GM18858 (cell line): Measurements from ENCODE around the gene RBM4B.
A peak's percentile ranks its signal among the peaks of the same experiment; 100 is the strongest.
"Not testable (repeated sequence)": the region's sequence is repeated elsewhere in the genome, so short reads cannot be mapped to it uniquely, and the experiment has no call there.

Source experiments
- ATAC-seq: cut with Tn5 transposase; IDR thresholded peaks from one replicate; pipeline ENCODE4 v1.9.1; 2021; ENCODE audit not compliant: unreplicated experiment

Gene RBM4B

DNA sequence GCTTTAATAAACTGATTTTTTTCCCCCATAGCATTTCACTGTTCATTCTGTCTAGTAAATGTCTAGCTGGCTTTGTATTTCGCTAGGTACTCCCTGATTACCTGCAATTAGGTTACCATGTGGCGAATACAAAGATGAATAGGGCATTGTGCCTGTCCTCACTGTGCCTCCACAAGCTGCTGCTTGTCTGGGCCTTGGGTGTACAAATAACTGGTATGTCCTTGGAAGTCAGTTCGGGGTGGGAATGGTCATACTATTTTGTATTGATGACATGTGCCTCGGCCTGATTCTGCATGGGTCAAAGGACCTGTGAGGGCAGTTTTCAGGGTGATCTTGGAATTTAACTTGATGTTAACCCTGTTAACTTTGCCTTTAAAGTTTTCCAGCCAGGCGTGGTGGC lies 27.8 kb downstream of the RBM4B start:
- no peak for ATAC-seq

DNA sequence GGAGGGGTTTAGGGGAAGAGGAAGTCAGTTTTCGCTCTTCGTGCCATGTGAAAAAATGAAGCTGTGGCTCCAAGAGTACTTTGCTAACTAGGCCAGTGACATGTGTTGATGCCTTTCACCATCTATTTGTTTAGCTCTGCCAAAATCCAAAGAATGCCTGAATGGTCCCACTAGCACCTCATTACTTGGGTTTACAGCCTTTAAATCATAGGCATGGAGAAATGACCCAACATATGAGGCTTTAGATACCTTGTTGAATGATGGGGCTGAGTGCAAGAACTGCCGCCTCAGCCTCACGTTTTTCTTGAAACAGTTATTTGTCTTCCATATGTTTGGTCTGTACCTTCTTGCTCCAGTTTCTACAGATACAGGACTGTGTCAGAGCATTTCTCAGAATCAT lies 30.9 kb downstream of the RBM4B start:
- ATAC-seq, result no peak

DNA sequence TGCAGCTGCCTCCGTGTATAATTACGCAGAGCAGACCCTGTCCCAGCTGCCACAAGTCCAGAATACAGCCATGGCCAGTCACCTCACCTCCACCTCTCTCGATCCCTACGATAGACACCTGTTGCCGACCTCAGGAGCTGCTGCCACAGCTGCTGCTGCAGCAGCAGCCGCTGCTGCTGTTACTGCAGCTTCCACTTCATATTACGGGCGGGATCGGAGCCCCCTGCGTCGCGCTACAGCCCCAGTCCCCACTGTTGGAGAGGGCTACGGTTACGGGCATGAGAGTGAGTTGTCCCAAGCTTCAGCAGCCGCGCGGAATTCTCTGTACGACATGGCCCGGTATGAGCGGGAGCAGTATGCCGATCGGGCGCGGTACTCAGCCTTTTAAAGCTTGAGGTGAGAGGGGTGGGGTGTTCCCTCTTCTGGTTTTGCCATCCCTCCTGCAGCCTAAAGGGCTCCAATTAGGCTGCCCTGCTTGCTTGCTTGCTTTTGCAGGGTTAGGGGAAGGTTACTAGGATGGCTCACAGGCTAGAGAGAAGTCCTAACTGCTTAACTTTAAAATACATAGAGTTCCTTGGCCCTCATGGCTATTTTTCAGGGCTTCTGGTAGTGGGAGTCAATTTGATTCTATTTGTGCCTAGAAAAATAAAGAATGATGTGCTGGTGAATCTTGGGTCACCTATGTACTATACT lies 33.8 kb downstream of the RBM4B start:
- ATAC-seq, result no peak

DNA sequence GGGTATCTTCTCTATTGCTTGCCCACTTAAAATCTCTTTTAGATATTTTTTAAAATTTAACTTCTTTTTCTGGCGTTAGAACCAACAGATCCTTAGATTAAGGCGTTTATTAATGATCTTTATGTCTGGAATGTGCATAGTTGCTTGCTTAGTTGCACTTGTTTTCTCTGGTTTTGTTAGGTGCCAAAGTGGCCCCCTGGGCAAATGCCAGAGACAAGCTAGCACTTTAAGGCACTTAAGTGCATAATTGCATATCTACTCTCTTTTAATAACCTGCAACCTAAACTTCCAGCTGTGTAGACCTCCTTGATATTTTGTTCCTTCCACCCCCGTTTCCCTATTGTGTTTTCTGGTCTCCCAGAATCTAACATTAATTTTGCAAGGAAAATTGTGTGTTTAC lies 35.9 kb downstream of the RBM4B start:
- no peak for ATAC-seq

DNA sequence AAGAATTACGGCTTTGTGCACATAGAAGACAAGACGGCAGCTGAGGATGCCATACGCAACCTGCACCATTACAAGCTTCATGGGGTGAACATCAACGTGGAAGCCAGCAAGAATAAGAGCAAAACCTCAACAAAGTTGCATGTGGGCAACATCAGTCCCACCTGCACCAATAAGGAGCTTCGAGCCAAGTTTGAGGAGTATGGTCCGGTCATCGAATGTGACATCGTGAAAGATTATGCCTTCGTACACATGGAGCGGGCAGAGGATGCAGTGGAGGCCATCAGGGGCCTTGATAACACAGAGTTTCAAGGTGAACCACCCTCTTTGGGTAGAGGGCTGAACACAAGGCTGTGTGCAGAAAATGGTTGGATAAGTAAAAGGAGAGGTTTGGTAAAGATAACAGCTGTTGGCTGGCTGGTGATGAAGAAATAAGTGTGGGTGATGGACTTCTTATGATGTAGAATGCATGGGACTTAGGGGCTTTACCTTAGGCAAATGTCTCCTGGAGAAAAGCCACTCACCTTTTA lies 37.8 kb downstream of the RBM4B start:
- not testable (repeated sequence) for ATAC-seq

DNA sequence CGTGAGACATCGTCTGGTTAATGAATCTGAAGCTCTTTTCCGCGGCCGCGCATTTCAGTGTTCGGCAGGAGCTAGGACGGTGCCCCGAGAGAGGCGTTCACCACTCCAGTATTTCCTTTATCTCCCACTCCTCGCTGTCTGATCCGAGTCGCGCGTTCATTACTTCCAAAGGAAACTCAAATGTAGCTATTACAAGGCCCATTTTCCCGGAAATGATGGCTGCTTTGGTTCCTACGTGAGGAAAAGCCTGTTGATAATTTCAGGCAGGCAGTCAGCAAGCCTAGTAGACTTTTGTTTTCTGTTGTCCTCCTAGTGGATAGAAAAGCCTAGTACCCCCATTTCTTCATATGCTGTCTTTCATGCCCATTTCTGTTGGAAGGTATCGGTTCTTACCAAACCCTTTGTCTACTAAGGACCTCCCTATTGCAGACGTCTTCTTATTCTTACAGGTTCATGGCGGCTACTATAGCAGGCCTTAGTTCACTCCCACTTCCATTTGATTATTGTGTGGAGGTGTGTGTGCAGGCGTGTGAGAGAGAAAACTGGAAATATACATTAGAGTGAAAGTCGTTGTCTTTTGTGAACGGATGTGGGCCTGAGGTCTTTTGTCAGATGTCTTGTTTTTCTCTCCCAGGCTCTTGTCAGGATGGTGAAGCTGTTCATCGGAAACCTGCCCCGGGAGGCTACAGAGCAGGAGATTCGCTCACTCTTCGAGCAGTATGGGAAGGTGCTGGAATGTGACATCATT lies 38.4 kb downstream of the RBM4B start:
- ATAC-seq, result no peak

DNA sequence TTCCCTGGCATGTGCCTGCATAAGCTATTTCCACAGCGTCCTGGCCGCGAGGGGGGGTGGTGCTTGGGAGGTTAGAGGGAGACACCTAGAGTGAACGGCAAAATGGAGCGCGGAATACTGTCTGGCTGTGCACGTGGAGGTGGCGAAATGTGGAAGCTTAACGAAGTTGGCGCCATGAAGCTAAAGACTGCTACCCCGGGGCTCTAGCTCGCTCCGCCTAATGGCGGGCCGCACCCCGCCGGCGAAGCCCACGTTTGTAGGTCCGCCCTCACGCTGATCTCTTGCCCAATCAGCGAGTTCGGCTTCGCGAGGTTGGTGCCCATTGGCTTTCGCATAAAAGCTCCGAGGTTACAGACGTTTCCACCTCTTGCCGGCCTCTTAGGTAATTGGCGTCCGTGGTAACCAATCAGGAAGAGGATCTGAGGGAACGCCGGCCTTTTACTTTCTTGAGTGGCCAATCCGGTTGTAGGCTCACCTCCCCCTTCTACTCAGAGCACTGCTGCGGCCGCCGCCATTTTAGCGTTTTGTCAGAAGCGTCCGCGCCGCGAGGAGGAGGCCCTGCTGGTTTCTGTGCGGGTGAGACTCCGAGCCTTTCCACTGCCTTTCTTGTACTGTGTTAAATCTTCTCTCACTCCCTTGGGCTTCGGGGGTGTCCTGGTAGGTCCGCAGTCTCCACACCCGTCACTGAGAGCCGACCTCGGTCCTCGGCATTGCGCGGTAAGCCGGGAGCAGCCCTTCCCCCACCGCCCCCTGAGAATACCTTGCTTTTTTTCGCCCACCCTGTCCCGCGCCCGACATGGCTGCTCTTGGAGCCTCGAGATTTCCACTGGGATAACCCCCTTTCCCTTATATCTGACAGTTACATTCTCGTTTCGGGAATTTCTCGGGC lies 39.3 kb downstream of the RBM4B start, which contains the start of gene RBM4:
Gene RBM4, plus strand, starts transcription at position 527 of the 889 bp plus-strand sequence. CDS start 1,009 bp downstream, outside the sequence.
- ATAC-seq, result peak; percentile 89

DNA sequence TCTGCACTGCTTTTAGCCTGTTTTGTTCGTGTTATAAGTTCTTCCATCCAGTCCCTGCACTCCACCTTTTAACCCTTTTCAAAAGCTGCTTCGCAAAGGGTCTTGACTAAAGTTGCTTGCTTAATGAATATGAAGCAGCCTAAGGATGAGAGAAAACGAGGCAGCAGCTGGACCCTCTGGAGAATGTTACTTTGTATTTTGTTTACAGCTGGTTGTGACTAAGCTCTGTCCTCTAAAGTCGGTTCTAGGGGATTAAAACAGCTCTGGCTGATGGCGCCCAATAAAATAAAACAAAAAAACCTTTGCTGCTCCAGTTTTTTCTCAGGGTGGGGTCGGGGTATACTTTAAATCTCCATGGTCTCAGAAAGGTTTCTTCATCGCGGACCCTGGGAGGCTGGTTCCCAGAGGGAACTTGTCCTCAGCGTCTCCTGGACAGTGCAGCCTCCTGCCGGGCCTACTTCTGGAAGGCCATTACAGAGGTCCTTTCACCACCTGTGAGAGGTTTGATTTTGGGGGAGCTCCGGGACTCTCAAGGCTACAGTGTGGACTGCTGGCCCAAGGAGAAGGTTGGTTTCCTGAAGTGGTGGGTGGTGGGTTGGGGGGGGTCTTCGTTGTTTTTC lies 40.0 kb downstream of the RBM4B start:
- ATAC-seq, result no peak

DNA sequence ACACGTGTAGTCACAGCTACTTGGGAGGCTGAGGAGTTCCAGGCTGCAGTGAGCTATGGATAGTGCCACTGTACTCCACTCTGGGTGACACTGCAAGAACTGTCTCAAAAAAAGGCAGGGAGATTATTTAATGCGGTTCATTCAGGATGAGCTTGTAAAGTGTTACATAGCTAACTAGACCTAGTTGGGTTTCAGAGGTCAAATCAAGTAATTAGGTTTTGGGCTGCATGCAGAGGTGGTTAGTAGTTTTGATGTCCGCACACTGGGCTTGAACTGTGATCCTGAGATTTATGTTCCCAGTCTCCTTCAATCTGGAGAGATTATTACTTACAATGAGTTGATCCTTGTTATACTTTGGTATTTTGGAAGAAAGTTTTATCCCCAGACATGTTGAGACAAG lies 41.3 kb downstream of the RBM4B start:
- ATAC-seq, result no peak

DNA sequence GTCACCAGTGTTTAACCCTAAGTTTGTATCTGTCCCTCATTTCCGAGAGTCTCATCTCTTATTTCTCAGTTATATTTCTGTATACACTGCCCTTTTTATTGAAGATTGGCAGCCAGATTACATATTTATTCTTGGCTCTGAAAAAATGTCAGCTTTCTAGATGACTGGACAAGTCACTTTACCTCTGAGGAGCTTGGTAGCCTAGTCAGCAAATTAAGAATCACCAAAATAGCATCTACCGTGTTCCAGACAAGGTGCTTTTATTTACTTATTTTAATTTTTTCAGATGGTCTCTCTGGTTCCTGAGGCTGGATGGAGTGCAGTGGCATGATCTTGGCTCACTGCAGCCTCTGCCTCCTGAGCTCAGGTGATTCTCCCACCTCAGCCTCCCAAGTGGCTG lies 44.7 kb downstream of the RBM4B start:
- no peak for ATAC-seq

DNA sequence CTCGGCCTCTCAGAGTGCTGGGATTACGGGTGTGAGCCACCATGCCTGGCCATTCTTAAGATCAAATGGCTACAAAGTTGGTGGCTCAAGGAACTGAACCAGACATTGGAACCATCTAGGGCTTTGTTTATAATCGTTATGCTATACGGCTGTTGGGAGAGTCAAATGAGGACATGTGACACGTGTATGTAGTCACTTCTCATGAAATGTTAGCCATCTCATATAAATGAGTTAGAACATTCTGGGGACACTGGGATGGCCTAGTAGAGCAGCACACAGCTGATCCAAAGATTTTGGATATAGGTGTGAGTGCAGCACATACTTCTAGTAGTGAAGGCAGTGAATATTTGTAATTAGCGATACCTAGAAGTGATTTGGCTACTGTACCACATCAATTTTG lies 45.8 kb downstream of the RBM4B start:
- no peak for ATAC-seq

DNA sequence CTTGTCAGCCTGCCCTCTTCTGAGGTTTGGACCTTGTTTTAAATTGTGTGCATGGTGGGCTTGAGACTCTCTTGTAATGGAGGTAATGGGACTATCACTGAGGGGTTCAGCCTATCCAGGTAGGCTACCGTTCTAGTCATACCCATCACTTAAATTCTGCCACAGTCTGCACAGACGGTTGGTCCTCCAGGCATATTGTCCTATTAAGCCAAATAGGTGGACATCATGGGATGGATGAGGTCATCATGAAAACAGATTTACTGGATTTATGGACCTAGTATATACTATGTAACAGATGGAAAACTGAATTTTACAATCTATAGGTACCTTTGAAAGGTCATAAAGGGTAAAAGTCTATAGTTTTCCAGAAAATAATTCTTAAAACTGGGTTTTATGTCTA lies 48.3 kb downstream of the RBM4B start:
- no peak for ATAC-seq

DNA sequence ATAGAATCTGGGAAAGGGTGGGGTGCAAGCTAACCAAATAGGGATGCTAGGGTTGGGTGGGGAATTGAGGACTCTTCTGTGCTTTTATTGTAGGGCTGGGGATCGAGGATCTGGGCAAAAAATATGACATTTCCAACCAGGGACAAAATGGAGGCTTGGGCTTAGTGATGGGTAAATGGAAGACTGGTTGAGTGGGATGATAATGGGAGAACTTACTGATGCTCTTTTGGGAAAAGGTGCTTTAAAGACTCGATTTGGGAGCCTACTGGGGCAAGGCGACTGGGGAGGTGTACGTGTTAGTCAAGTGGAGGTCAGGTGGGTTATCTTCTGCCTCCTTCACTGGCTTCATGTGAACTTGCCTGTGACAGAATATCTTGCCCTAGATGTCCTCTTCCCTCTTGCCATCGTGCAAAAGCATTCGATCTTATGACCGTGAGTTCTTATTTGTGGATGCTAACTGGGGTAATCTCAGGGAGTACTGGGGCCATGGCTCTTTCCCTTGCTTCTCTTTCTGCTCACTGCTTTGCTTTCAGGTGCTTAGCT lies 49.6 kb downstream of the RBM4B start:
- ATAC-seq, result no peak

DNA sequence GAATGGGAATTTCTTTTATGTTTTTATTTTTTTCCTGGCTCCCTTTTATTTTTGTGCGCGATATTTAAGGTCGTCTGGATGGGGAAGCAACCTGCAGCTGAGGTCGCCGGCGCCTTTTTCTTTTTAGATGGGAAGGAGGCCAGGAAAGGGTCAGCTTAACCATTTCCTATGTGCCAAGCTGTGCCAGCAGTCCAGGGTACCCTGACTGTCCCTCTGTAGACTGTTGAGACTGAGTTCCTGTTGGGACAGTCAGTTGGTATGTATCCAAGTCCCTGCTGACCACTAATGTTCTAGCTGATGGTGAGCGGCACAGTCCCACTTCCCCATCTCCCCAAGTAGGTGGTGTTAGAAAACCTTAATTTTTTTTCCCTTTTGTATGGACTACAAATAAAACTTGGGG lies 50.8 kb downstream of the RBM4B start:
- ATAC-seq, result no peak

DNA sequence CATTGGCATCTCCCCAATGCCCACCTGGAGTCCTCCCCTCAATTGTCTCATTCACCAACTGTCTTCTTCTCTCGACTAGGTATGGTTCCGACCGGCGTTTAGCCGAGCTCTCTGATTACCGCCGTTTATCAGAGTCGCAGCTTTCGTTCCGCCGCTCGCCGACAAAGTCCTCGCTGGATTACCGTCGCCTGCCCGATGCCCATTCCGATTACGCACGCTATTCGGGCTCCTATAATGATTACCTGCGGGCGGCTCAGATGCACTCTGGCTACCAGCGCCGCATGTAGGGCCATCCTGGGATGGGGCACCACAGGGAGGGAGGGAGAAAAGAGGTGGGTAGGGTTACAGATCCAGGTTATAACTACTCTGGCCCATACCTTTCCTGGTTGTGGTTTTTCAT lies 51.3 kb downstream of the RBM4B start:
- no peak for ATAC-seq

DNA sequence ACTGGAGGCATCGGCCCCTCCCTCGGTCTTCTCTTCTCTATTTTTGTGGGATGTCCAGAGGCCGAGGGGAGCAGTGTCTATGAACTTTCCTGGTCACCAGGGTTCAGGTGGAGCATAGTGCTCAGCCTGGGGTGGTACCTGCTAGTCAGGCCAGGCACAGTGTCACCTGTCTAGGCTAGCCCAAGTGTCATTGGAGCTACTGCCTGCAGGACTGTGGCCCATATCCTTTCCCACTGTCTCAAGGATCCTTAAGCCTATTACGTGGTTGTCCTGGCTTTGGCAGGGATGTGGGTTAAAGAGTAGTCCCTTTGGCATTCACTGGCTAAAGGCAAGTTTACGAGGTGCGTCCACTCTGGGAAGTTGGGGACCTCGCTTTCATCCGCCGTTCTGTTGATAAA lies 51.9 kb downstream of the RBM4B start:
- no peak for ATAC-seq

DNA sequence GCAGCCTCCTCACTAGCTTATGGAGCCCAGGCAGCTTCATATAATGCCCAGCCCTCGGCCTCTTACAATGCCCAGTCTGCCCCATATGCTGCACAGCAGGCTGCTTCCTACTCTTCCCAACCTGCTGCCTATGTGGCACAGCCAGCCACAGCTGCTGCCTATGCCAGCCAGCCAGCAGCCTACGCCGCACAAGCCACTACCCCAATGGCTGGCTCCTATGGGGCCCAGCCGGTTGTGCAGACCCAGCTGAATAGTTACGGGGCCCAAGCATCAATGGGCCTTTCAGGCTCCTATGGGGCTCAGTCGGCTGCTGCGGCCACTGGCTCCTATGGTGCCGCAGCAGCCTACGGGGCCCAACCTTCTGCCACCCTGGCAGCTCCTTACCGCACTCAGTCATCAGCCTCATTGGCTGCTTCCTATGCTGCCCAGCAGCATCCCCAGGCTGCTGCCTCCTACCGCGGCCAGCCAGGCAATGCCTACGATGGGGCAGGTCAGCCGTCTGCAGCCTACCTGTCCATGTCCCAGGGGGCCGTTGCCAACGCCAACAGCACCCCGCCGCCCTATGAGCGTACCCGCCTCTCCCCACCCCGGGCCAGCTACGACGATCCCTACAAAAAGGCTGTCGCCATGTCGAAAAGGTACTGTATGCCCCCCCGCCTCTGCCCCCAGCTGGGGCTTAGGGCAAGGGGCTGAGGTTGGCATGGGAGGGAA lies 52.5 kb downstream of the RBM4B start:
- ATAC-seq, result no peak

DNA sequence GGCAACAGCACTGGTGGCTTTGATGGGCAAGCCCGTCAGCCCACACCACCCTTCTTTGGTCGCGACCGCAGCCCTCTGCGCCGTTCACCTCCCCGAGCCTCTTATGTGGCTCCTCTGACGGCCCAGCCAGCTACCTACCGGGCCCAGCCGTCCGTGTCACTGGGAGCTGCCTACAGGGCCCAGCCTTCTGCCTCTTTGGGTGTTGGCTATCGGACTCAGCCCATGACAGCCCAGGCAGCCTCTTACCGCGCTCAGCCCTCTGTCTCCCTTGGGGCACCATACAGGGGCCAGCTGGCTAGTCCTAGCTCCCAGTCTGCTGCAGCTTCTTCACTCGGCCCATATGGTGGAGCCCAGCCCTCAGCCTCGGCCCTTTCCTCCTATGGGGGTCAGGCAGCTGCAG lies 53.2 kb downstream of the RBM4B start:
- no peak for ATAC-seq

DNA sequence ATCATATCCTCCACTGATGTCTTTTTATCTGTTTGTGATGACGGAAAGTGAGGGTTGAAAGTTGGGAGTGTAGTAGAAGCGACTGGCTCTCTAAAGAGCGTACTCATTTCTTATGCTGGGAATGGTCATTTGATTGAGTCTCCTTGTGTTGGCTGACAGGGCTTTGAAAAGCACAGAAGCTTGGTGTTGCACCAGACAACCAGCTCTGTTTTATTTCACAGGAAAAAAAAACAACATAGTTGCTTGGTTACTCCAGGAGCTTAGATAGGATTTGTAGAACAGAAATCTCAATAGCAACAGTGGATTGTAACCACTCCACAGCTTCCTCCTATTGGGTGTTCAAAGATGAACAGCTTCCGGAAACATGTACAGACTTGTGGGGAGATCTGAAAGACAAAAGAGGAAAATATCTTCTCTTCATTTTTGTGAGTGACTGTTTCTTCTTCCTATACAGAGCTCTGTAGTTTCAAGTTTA lies 58.6 kb downstream of the RBM4B start:
- no peak for ATAC-seq
